ENCODE data around the gene S100A7A. TPM values are rescaled to one million over a fixed set of nuclear protein-coding genes. Genes with fewer than 3 reads are reported as not detected.

The S100A7A gene
- total RNA-seq, 2 donors from 2014 or later, result not detected

GRCh38 chr1:153437236-153437635 lies 20.9 kb downstream of the S100A7A start:
- Histone ChIP-seq H3K27ac (no peak overlapping the region), H3K4me1 (ENCODE audit: control insufficient read depth in 1 of 2, low read depth in 2 of 2) (no peaks in the 10 kb centered on the region), H3K9me3 (no peaks in the 10 kb centered on the region), H3K36me3 (no peaks in the 10 kb centered on the region), H3K27me3 (replicated peaks; ENCODE audit: insufficient read depth) (no peaks in the 10 kb centered on the region), H3K4me3 (no peak overlapping the region)
- DNase-seq (ENCODE audit: low spot score), result no peak
- no peak for ATAC-seq (ENCODE audit: insufficient number of reproducible peaks, low FRiP score, low read depth)
- no peak for TF ChIP-seq CTCF (IDR thresholded peaks at IDR 0.05)

- H3K27me3 ChIP-seq (replicated peaks; ENCODE audit: insufficient read depth), result no peaks in the 10 kb centered on the region
- no peaks in the 10 kb centered on the region for H3K36me3 ChIP-seq
- no peaks in the 10 kb centered on the region for H3K9me3 ChIP-seq
- H3K4me3 ChIP-seq, result no peak overlapping the region
- no peak for TF ChIP-seq CTCF (IDR thresholded peaks at IDR 0.05)
- H3K4me1 ChIP-seq (ENCODE audit: control insufficient read depth in 1 of 2, low read depth in 2 of 2), result no peaks in the 10 kb centered on the region
- no peak for ATAC-seq (ENCODE audit: insufficient number of reproducible peaks, low FRiP score, low read depth)
- H3K27ac ChIP-seq, result no peak overlapping the region
- no peak for DNase-seq (ENCODE audit: low spot score)
Measured at GRCh38 chr1:153438599-153438998, 22.3 kb downstream of the S100A7A start.

- ATAC-seq (ENCODE audit: insufficient number of reproducible peaks, low FRiP score, low read depth), result no peak
- H3K4me3 ChIP-seq, result no peak overlapping the region
- H3K27ac ChIP-seq, result no peak overlapping the region
- no peaks in the 10 kb centered on the region for H3K9me3 ChIP-seq
- no peak for DNase-seq (ENCODE audit: low spot score)
- no peaks in the 10 kb centered on the region for H3K4me1 ChIP-seq (ENCODE audit: control insufficient read depth in 1 of 2, low read depth in 2 of 2)
- H3K27me3 ChIP-seq (replicated peaks; ENCODE audit: insufficient read depth), result no peaks in the 10 kb centered on the region
- H3K36me3 ChIP-seq, result no peaks in the 10 kb centered on the region
- no peak for TF ChIP-seq CTCF (IDR thresholded peaks at IDR 0.05)
Measured at GRCh38 chr1:153439273-153439672, 23.0 kb downstream of the S100A7A start.

- no peak overlapping the region for H3K4me3 ChIP-seq
- no peaks in the 10 kb centered on the region for H3K9me3 ChIP-seq
- H3K4me1 ChIP-seq (ENCODE audit: control insufficient read depth in 1 of 2, low read depth in 2 of 2), result no peaks in the 10 kb centered on the region
- no peak for TF ChIP-seq CTCF (IDR thresholded peaks at IDR 0.05)
- ATAC-seq (ENCODE audit: insufficient number of reproducible peaks, low FRiP score, low read depth), result no peak
- DNase-seq (ENCODE audit: low spot score), result no peak
- H3K36me3 ChIP-seq, result no peaks in the 10 kb centered on the region
- no peaks in the 10 kb centered on the region for H3K27me3 ChIP-seq (replicated peaks; ENCODE audit: insufficient read depth)
- H3K27ac ChIP-seq, result no peak overlapping the region
Measured at GRCh38 chr1:153441238-153441755, 25.0 kb downstream of the S100A7A start.

- H3K4me1 ChIP-seq (ENCODE audit: control insufficient read depth in 1 of 2, low read depth in 2 of 2), result no peaks in the 10 kb centered on the region
- no peak overlapping the region for H3K27ac ChIP-seq
- H3K4me3 ChIP-seq, result no peak overlapping the region
- no peak for DNase-seq (ENCODE audit: low spot score)
- no peaks in the 10 kb centered on the region for H3K9me3 ChIP-seq
- no peak for TF ChIP-seq CTCF (IDR thresholded peaks at IDR 0.05)
- no peaks in the 10 kb centered on the region for H3K27me3 ChIP-seq (replicated peaks; ENCODE audit: insufficient read depth)
- ATAC-seq (ENCODE audit: insufficient number of reproducible peaks, low FRiP score, low read depth), result no peak
- no peaks in the 10 kb centered on the region for H3K36me3 ChIP-seq
Measured at GRCh38 chr1:153443486-153443885, 27.2 kb downstream of the S100A7A start.
